H7 (cell line): ENCODE data around the gene ALOX15B. TPM values are rescaled to one million over a fixed set of nuclear protein-coding genes. Genes with fewer than 3 reads are reported as not detected.
"Not testable (repeated sequence)": the region's sequence is repeated elsewhere in the genome, so short reads cannot be mapped to it uniquely, and the experiment has no call there.

Experiments used
- DNase-seq: peaks from one replicate; pipeline ENCODE4 v3.0.0; 2012
- H3K27me3 ChIP-seq: 2 replicates; pipeline ENCODE4 v1.6.0; 2011; ENCODE audit warnings: mild to moderate bottlenecking, low read length; ENCODE audit not compliant: control insufficient read depth, insufficient read depth
- H3K36me3 ChIP-seq: replicated peaks from 2 replicates; pipeline ENCODE4 v1.5.1; 2011; ENCODE audit warnings: low read length; ENCODE audit not compliant: control insufficient read depth, insufficient read depth
- H3K4me3 ChIP-seq: 2 replicates; pipeline ENCODE4 v1.5.1; 2011; ENCODE audit warnings: low read depth, mild to moderate bottlenecking, control low read depth, low read length, moderate library complexity; ENCODE audit not compliant: insufficient read depth
- total RNA-seq: library from RNA; depleted of rRNA; stranded (reverse); fragments of >200 nt; shearing (Covaris generic); gene quantifications from 2 replicates; pipeline ENCODE4 v1.2.3, GENCODE V29; 2014

ALOX15B gene
- total RNA-seq, 1 experiment from 2014 or later: not detected

- Histone ChIP-seq H3K4me3 (no peak overlapping the region), H3K27me3 (peaks cover 71% of the 10 kb centered on the region), H3K36me3 (no peaks in the 10 kb centered on the region)
These were observed 32.6 kb downstream of the ALOX15B start for GRCh38 chr17:8071496-8071895.

GRCh38 chr17:8072341-8072728 lies 33.5 kb downstream of the ALOX15B start:
- H3K36me3 ChIP-seq: no peaks in the 10 kb centered on the region
- DNase-seq: peak; percentile 87
- peaks cover 77% of the 10 kb centered on the region for H3K27me3 ChIP-seq
- peak overlapping the region; percentile 36; the same call in 1 of the 2 replicates for H3K4me3 ChIP-seq

More at GRCh38 chr17:8071496-8071895, 32.6 kb downstream of the ALOX15B start:
- no peak for DNase-seq

DNA sequence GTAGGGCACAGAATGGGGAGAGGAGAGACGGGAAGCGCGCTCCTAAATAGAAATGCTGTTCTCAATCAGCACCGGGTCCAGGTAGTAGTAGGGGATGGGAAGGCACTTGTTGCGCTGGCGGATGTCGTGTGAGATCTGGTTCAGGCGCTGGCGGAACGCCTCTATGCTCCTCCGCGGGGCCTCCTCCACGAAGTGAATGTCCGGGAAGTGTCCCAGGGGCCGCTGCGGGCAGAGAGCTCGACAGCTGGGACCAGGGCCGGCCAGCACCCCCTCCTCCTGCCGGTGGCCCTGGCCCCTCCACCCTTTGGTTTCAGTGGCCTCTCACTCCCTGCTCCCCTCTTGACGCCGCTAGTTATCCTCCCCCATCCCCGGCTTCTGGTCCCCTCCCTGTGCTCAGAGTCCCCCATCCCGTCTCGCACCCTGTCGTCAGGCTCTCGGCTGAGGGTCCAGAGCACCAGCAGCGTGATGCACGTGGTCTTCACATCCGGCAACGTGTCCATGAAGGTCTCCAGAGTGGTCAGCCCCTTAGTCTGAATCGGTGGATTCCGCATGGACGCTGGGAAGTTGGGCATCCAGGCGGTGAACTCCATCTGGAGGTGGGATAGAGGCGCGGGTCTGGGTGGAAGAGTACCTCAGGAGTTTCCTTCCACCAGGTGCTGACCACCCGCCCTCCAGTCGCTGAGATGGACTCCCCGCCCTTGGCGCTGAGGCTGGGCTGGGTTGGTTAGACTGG lies 34.0 kb downstream of the ALOX15B start:
- peak; percentile 83 for DNase-seq
- H3K27me3 ChIP-seq: peaks cover 82% of the 10 kb centered on the region
- peak overlapping the region; percentile 36; the same call in 1 of the 2 replicates for H3K4me3 ChIP-seq
- H3K36me3 ChIP-seq: no peaks in the 10 kb centered on the region

- Histone ChIP-seq H3K27me3 (peaks cover 80% of the 10 kb centered on the region), H3K4me3 (peak overlapping the region; percentile 36; the same call in 1 of the 2 replicates), H3K36me3 (no peaks in the 10 kb centered on the region)
- DNase-seq: peak; percentile 94
These were observed 35.0 kb downstream of the ALOX15B start for GRCh38 chr17:8073627-8074484.

- Histone ChIP-seq H3K27me3 (peaks cover 82% of the 10 kb centered on the region), H3K4me3 (no peak overlapping the region), H3K36me3 (no peaks in the 10 kb centered on the region)
- no peak for DNase-seq
These were observed 35.7 kb downstream of the ALOX15B start for GRCh38 chr17:8074554-8074953.

- Histone ChIP-seq H3K4me3 (no peak overlapping the region), H3K36me3 (no peaks in the 10 kb centered on the region), H3K27me3 (peaks cover 87% of the 10 kb centered on the region)
- DNase-seq: no peak
These were observed 36.2 kb downstream of the ALOX15B start for GRCh38 chr17:8075081-8075480.

DNA sequence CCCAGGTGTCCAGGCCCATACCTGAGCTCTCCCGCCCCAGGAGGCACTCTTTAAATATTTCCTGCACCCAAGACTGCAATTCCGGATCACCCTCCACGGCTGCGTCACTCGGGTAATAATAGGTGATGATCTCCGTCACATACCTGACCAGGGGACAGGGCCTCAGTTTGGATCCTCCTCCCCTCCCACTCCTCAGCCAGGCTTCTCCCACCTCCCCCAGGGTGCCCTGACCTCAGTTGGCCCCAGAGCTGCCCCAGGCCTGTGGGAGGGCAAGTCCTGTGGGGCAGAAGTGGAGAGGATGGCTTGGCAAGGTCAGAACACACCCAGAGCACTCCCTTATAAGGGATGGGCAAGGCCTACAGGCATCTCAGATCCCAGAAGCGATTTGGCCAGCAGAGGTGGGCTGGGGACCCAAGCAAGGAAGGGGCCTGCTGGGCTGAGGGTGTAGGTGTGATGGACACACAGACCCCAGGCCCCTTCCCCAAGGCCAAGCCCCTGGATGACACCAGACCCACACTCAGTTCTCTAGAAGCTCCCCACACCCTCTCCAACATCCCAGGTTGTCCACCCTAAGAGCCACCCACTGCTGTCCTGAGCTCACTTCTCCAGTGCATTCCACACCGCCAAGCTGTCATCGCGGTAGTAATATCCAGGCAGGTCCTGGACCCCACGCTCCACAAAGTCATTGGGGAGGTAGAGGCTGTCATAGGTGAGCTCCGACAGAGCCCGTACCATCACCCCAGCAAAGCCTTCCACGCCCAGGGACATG lies 36.9 kb downstream of the ALOX15B start:
- H3K4me3 ChIP-seq: no peak overlapping the region
- H3K36me3 ChIP-seq: no peaks in the 10 kb centered on the region
- peaks cover 90% of the 10 kb centered on the region for H3K27me3 ChIP-seq
- no peak for DNase-seq

DNA sequence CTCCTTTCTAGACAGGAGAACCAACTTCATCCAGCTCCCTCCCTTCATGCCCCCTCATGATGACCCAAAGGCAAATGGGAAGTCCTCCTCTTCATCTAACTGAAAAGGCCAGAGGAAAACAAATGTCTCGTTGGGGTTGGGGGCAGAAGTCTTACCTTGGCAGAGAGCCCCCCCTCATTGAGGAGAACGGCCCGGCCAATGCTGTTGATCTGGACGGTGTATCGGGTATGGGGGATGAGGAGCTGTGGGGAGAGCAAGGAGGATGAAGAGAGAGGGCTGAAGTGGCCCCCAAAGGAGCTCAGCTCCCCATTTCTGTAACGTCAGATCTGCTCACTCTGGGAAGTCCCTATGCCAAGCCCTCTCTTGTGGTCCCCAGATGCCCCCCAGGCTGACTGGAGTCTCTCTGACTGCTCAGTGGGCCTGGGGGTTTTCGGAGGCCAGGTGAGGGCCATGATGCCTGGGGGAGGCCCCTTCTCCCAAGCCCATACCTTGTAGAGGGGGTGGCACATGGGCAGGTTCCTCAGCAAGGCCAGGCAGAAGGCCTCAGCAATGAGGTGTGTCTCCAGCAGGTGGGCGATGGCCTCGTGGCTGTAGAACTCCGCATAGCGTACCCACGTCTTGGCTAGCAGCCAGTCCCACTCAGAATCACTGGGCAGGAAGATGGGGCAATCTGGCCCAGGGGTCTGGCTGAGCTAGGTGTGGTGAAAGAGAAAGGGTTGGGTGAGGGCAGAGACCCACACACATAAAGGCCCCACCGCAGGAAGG lies 37.8 kb downstream of the ALOX15B start:
- H3K27me3 ChIP-seq: peaks cover 89% of the 10 kb centered on the region
- no peak overlapping the region for H3K4me3 ChIP-seq
- no peak for DNase-seq
- no peaks in the 10 kb centered on the region for H3K36me3 ChIP-seq

GRCh38 chr17:8077939-8078338 lies 39.1 kb downstream of the ALOX15B start:
- not testable (repeated sequence) for H3K4me3 ChIP-seq, H3K36me3 ChIP-seq, DNase-seq
- H3K27me3 ChIP-seq: peaks cover 80% of the 10 kb centered on the region

DNA sequence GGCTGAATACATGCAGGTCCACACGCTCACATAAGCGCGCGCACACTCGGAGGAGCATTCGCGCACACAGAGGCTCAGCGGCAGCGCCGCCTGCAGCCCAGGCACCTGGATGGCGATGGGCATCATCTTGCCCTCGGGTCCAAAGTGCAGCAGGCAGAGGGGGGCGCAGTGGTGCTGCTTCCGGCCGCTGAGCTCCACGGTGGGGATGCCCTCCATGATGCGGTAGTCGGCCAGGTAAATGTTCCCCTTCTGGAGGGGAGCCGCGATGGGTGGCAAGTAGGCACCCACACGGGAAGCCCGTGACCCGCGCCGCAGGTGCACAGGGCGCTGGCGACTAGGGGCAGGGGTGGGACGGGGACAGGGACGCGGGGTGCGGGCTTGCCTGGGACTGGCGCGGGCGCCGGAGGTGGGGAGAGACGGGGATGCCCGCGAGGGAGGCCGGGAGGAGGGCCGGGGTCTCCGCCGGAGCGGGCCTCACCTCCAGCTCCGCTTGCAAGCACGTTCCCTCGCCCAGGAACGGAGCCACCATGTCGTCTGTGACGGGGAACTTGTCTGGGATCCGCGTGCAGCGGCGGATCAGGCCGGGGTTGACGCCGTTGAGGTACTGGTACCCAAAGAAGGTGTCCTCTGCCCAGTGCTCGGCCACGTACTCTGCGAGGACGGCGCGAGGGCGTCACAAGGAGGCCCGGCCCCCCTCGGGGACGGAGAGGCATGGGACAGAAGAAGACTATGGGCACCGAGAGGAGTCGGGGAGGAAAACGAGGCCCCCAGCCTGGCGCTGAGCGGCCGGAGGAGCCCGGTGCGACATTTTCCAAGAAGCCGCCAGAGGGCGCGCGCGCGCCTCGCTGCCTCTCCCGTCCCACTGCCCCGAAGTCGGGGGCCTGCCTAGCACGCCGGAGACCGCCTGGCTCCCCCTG lies 40.7 kb downstream of the ALOX15B start:
- Histone ChIP-seq H3K4me3 (peak overlapping the region; percentile 70), H3K27me3 (peaks cover 67% of the 10 kb centered on the region), H3K36me3 (no peaks in the 10 kb centered on the region)
- DNase-seq: peak; percentile 98

- no peaks in the 10 kb centered on the region for H3K36me3 ChIP-seq
- peak overlapping the region; percentile 70 for H3K4me3 ChIP-seq
- no peak for DNase-seq
- H3K27me3 ChIP-seq: peaks cover 61% of the 10 kb centered on the region
These were observed 41.4 kb downstream of the ALOX15B start for GRCh38 chr17:8080208-8080798.

- peak; percentile 75 for DNase-seq
- Histone ChIP-seq H3K27me3 (peaks cover 56% of the 10 kb centered on the region), H3K4me3 (no peak overlapping the region)
These were observed 42.0 kb downstream of the ALOX15B start for GRCh38 chr17:8080799-8081219.

GRCh38 chr17:8081876-8082275 lies 43.0 kb downstream of the ALOX15B start:
- Histone ChIP-seq H3K36me3 (no peaks in the 10 kb centered on the region), H3K27me3 (peaks cover 45% of the 10 kb centered on the region), H3K4me3 (no peak overlapping the region)
- DNase-seq: no peak

More at GRCh38 chr17:8080799-8081219, 42.0 kb downstream of the ALOX15B start:
- H3K36me3 ChIP-seq: no peaks in the 10 kb centered on the region
